GM21423 (cell line): ENCODE measurements around the gene PTPRN2.

ENCODE experiments used
- ATAC-seq: cut with Tn5 transposase; IDR thresholded peaks from one replicate; pipeline ENCODE4 v1.9.1; 2021; ENCODE audit warnings: mild to moderate bottlenecking, moderate library complexity; ENCODE audit not compliant: unreplicated experiment

PTPRN2 gene

GRCh38 chr7:158602905-158603772 is 15.5 kb upstream of the PTPRN2 start:
- ATAC-seq = peak; percentile 57

- ATAC-seq = no peak
Measured at GRCh38 chr7:158602041-158602440, 14.4 kb upstream of the PTPRN2 start.

GRCh38 chr7:158601090-158601489 is 13.5 kb upstream of the PTPRN2 start:
- no peak for ATAC-seq

- no peak for ATAC-seq
Measured at GRCh38 chr7:158596745-158597144, 9.1 kb upstream of the PTPRN2 start.

GRCh38 chr7:158596309-158596708 is 8.7 kb upstream of the PTPRN2 start:
- ATAC-seq = no peak

GRCh38 chr7:158595068-158595467 is 7.4 kb upstream of the PTPRN2 start:
- ATAC-seq = no peak

- ATAC-seq = no peak
Measured at GRCh38 chr7:158592541-158592940, 4.9 kb upstream of the PTPRN2 start.

- ATAC-seq = no peak
Measured at GRCh38 chr7:158591944-158592343, 4.3 kb upstream of the PTPRN2 start.

- no peak for ATAC-seq
Measured at GRCh38 chr7:158590181-158590530, 2.5 kb upstream of the PTPRN2 start.

- no peak for ATAC-seq
Measured at GRCh38 chr7:158589653-158590052, 2.0 kb upstream of the PTPRN2 start.

- no peak for ATAC-seq
Measured at GRCh38 chr7:158588878-158589442, 1.3 kb upstream of the PTPRN2 start.

GRCh38 chr7:158588085-158588877 is 658 bp upstream of the PTPRN2 start:
- ATAC-seq = peak; percentile 4

- ATAC-seq = no peak
Measured at GRCh38 chr7:158586499-158587161, 993 bp downstream of the PTPRN2 start.

- no peak for ATAC-seq
Measured at GRCh38 chr7:158585721-158586498, 1.7 kb downstream of the PTPRN2 start.

- ATAC-seq = no peak
Measured at GRCh38 chr7:158584407-158584806, 3.2 kb downstream of the PTPRN2 start.

- ATAC-seq = no peak
Measured at GRCh38 chr7:158583810-158584209, 3.8 kb downstream of the PTPRN2 start.

GRCh38 chr7:158583143-158583542 is 4.5 kb downstream of the PTPRN2 start:
- no peak for ATAC-seq

- no peak for ATAC-seq
Measured at GRCh38 chr7:158582089-158582456, 5.5 kb downstream of the PTPRN2 start.

- ATAC-seq = no peak
Measured at GRCh38 chr7:158581440-158582088, 6.1 kb downstream of the PTPRN2 start.
